SJSA1 (cell line): ENCODE measurements around the gene CAMK2B. TPM values are rescaled to one million over a fixed set of nuclear protein-coding genes. Genes with fewer than 3 reads are reported as not detected.
"Not testable (repeated sequence)": the region's sequence is repeated elsewhere in the genome, so short reads cannot be mapped to it uniquely, and the experiment has no call there.

ENCODE experiments used
- DNase-seq, 2 experiments: peaks; one replicate each; pipeline ENCODE4 v3.0.0-alpha.2; 2015 to 2020; ENCODE audit warnings: low spot score in 2 of 2, low read depth in 1 of 2
- H3K27ac ChIP-seq: fragments of 250-450 bp; sonication (Bioruptor Pico); 2 replicates; pipeline ENCODE4 v1.5.1; 2020; ENCODE audit warnings: mild to moderate bottlenecking, moderate library complexity
- H3K27me3 ChIP-seq: fragments of 250-450 bp; sonication (Bioruptor Pico); replicated peaks from 2 replicates; pipeline ENCODE4 v1.5.1; 2020; ENCODE audit warnings: mild to moderate bottlenecking, moderate library complexity
- H3K36me3 ChIP-seq: fragments of 250-450 bp; sonication (Bioruptor Pico); 2 replicates; pipeline ENCODE4 v1.5.1; 2020; ENCODE audit warnings: mild to moderate bottlenecking
- H3K4me1 ChIP-seq: fragments of 250-450 bp; sonication (Bioruptor Pico); replicated peaks from 2 replicates; pipeline ENCODE4 v1.6.1; 2021; ENCODE audit warnings: mild to moderate bottlenecking
- H3K4me3 ChIP-seq: fragments of 250-450 bp; sonication (Bioruptor Pico); 2 replicates; pipeline ENCODE4 v1.5.1; 2020; ENCODE audit warnings: mild to moderate bottlenecking
- H3K9me3 ChIP-seq: fragments of 250-450 bp; sonication (Bioruptor Pico); replicated peaks from 2 replicates; pipeline ENCODE4 v1.5.1; 2020; ENCODE audit warnings: mild to moderate bottlenecking
- total RNA-seq: library from RNA; depleted of rRNA; stranded (reverse); fragments of >200 nt; shearing (Covaris generic); gene quantifications from 2 replicates; pipeline ENCODE4 v1.2.3, GENCODE V29; 2014

CAMK2B gene
- total RNA-seq, 1 experiment from 2014 or later: not detected

GRCh38 chr7:44185729-44186128, 139.7 kb downstream of the CAMK2B start:
- Histone ChIP-seq H3K27ac (no peak overlapping the region), H3K27me3 (no peaks in the 10 kb centered on the region)

GRCh38 chr7:44184873-44185446, 140.4 kb downstream of the CAMK2B start:
- DNase-seq: peak in 1 of 2 experiments; percentile 30
- Histone ChIP-seq H3K4me1 (peaks cover 36% of the 10 kb centered on the region), H3K4me3 (no peak overlapping the region), H3K27ac (peak overlapping the region; percentile 49), H3K27me3 (no peaks in the 10 kb centered on the region), H3K36me3 (no peaks in the 10 kb centered on the region), H3K9me3 (peaks cover 13% of the 10 kb centered on the region)

More at GRCh38 chr7:44185729-44186128, 139.7 kb downstream of the CAMK2B start:
- peak in 1 of 2 experiments; percentile 35 for DNase-seq
- Histone ChIP-seq H3K9me3 (peaks cover 13% of the 10 kb centered on the region), H3K4me1 (peaks cover 36% of the 10 kb centered on the region), H3K36me3 (no peaks in the 10 kb centered on the region), H3K4me3 (no peak overlapping the region)

GRCh38 chr7:44184206-44184872, 141.1 kb downstream of the CAMK2B start:
- Histone ChIP-seq H3K4me1 (peaks cover 36% of the 10 kb centered on the region), H3K27ac (peak overlapping the region; percentile 49), H3K27me3 (no peaks in the 10 kb centered on the region), H3K9me3 (peaks cover 13% of the 10 kb centered on the region), H3K4me3 (no peak overlapping the region), H3K36me3 (no peaks in the 10 kb centered on the region)
- DNase-seq: peak; percentile 60 to 79

GRCh38 chr7:44183386-44183785, 142.0 kb downstream of the CAMK2B start:
- peaks cover 13% of the 10 kb centered on the region for H3K9me3 ChIP-seq
- H3K4me1 ChIP-seq: peaks cover 36% of the 10 kb centered on the region
- H3K27ac ChIP-seq: no peak overlapping the region
- no peaks in the 10 kb centered on the region for H3K27me3 ChIP-seq
- H3K4me3 ChIP-seq: no peak overlapping the region
- no peaks in the 10 kb centered on the region for H3K36me3 ChIP-seq
- DNase-seq: peak in 1 of 2 experiments; percentile 5

GRCh38 chr7:44182827-44183226, 142.6 kb downstream of the CAMK2B start:
- Histone ChIP-seq H3K27me3 (no peaks in the 10 kb centered on the region), H3K36me3 (no peaks in the 10 kb centered on the region), H3K9me3 (peaks cover 13% of the 10 kb centered on the region), H3K4me1 (peaks cover 36% of the 10 kb centered on the region), H3K4me3 (no peak overlapping the region), H3K27ac (no peak overlapping the region)
- DNase-seq: peak in 1 of 2 experiments; percentile 22

GRCh38 chr7:44180631-44181030, 144.8 kb downstream of the CAMK2B start:
- H3K36me3 ChIP-seq: no peaks in the 10 kb centered on the region
- H3K4me1 ChIP-seq: peaks cover 28% of the 10 kb centered on the region
- peak in 1 of 2 experiments; percentile 23 for DNase-seq
- H3K9me3 ChIP-seq: peaks cover 13% of the 10 kb centered on the region
- no peak overlapping the region for H3K4me3 ChIP-seq
- H3K27me3 ChIP-seq: no peaks in the 10 kb centered on the region
- H3K27ac ChIP-seq: no peak overlapping the region

GRCh38 chr7:44177570-44178131, 147.7 kb downstream of the CAMK2B start:
- no peaks in the 10 kb centered on the region; the same call in 1 of the 2 replicates for H3K27me3 ChIP-seq
- peaks cover 12% of the 10 kb centered on the region for H3K4me1 ChIP-seq
- H3K36me3 ChIP-seq: no peaks in the 10 kb centered on the region
- H3K4me3 ChIP-seq: no peak overlapping the region
- H3K9me3 ChIP-seq: peaks cover 6% of the 10 kb centered on the region
- H3K27ac ChIP-seq: no peak overlapping the region
- peak; percentile 46 to 50 for DNase-seq

- Histone ChIP-seq H3K4me3 (no peak overlapping the region), H3K27ac (no peak overlapping the region), H3K36me3 (no peaks in the 10 kb centered on the region), H3K9me3 (peaks cover 2% of the 10 kb centered on the region; the same call in 1 of the 2 replicates), H3K4me1 (peaks cover 12% of the 10 kb centered on the region), H3K27me3 (no peaks in the 10 kb centered on the region; the same call in 1 of the 2 replicates)
- peak in 1 of 2 experiments; percentile 31 for DNase-seq
Measured at GRCh38 chr7:44176486-44176885, 148.9 kb downstream of the CAMK2B start.

- no peak overlapping the region for H3K27ac ChIP-seq
- no peak overlapping the region for H3K4me3 ChIP-seq
- no peaks in the 10 kb centered on the region; the same call in 1 of the 2 replicates for H3K27me3 ChIP-seq
Measured at GRCh38 chr7:44175730-44176129, 149.7 kb downstream of the CAMK2B start.

GRCh38 chr7:44174694-44174948, 150.8 kb downstream of the CAMK2B start:
- not testable (repeated sequence) for DNase-seq, H3K9me3 ChIP-seq, H3K27ac ChIP-seq, H3K4me3 ChIP-seq, H3K36me3 ChIP-seq, H3K27me3 ChIP-seq
- peaks cover 12% of the 10 kb centered on the region for H3K4me1 ChIP-seq

More at GRCh38 chr7:44175730-44176129, 149.7 kb downstream of the CAMK2B start:
- no peaks in the 10 kb centered on the region for H3K36me3 ChIP-seq
- H3K9me3 ChIP-seq: no peaks in the 10 kb centered on the region
- peak in 1 of 2 experiments; percentile 27 for DNase-seq
- peaks cover 12% of the 10 kb centered on the region for H3K4me1 ChIP-seq

GRCh38 chr7:44173911-44174693, 151.3 kb downstream of the CAMK2B start:
- no peaks in the 10 kb centered on the region for H3K9me3 ChIP-seq
- no peak overlapping the region for H3K27ac ChIP-seq
- no peaks in the 10 kb centered on the region; the same call in 1 of the 2 replicates for H3K27me3 ChIP-seq
- no peaks in the 10 kb centered on the region for H3K36me3 ChIP-seq
- H3K4me3 ChIP-seq: no peak overlapping the region
- DNase-seq: peak in 1 of 2 experiments; percentile 26
- H3K4me1 ChIP-seq: peaks cover 12% of the 10 kb centered on the region

GRCh38 chr7:44172803-44173424, 152.5 kb downstream of the CAMK2B start:
- no peaks in the 10 kb centered on the region for H3K36me3 ChIP-seq
- H3K9me3 ChIP-seq: no peaks in the 10 kb centered on the region
- H3K27ac ChIP-seq: no peak overlapping the region
- DNase-seq: peak in 1 of 2 experiments; percentile 3
- H3K27me3 ChIP-seq: no peaks in the 10 kb centered on the region; the same call in 1 of the 2 replicates
- peaks cover 9% of the 10 kb centered on the region for H3K4me1 ChIP-seq
- H3K4me3 ChIP-seq: no peak overlapping the region

- DNase-seq: peak in 1 of 2 experiments; percentile 13
- Histone ChIP-seq H3K27me3 (no peaks in the 10 kb centered on the region; the same call in 1 of the 2 replicates), H3K9me3 (no peaks in the 10 kb centered on the region), H3K36me3 (no peaks in the 10 kb centered on the region), H3K4me3 (no peak overlapping the region), H3K27ac (no peak overlapping the region), H3K4me1 (peaks cover 4% of the 10 kb centered on the region)
Measured at GRCh38 chr7:44172352-44172751, 153.0 kb downstream of the CAMK2B start.
